Dermis blood vessel endothelial cell (primary cell): ENCODE results near the gene APP. TPM values are rescaled to one million over a fixed set of nuclear protein-coding genes. Genes with fewer than 3 reads are reported as not detected.
"Not testable (repeated sequence)": the region's sequence is repeated elsewhere in the genome, so short reads cannot be mapped to it uniquely, and the experiment has no call there.

Source experiments
- DNase-seq: peaks from one replicate; pipeline ENCODE4 v3.0.0; 2010
- total RNA-seq: library from RNA; depleted of rRNA; stranded (reverse); fragments of >200 nt; gene quantifications from 2 replicates; pipeline ENCODE4 v1.2.3, GENCODE V29; 2014

APP gene
- total RNA-seq, 1 donor from 2014 or later, result 1,370 TPM

GRCh38 chr21:26060335-26061115 is 110.0 kb downstream of the APP start:
- no peak for DNase-seq

- DNase-seq, result no peak
Observed at GRCh38 chr21:26057477-26058170, 112.9 kb downstream of the APP start.

DNA sequence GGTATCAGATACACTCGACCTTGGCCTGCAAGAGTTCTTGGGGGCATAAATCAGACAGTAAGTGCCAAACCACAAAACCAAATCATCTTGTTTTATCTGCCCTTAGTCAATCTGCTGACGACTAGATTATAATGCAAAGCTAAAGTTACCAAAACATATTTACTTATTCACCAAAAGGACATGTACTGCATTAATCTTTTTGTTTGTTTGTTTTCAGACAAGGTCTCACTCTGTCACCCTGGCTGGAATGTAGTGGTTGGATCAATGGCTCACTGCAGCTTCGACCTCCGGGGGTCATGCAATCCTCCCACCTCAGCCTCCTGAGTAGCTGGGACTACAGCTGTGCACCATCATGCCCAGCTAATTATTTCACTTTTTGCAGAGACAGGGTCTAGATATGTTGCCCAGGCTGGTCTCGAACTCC is 114.7 kb downstream of the APP start:
- no peak for DNase-seq

DNA sequence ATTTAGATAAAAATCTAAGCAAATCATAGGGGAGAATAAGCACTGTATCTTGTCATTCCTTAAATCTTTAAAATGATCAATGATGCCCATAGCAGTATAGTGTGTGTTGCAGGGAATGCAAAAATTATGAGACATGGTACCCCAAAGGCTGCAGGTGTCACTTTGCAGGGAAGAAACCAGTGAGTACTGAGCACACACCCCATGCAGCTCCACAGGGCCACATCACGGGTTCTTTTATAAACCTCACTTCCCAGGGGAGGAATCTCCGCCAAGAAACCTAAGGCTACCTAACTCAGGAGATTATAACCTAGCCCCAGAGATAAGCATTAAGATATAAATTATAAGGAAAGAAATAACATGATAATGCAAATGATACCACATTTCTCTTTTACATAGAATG is 115.6 kb downstream of the APP start:
- DNase-seq, result no peak

DNA sequence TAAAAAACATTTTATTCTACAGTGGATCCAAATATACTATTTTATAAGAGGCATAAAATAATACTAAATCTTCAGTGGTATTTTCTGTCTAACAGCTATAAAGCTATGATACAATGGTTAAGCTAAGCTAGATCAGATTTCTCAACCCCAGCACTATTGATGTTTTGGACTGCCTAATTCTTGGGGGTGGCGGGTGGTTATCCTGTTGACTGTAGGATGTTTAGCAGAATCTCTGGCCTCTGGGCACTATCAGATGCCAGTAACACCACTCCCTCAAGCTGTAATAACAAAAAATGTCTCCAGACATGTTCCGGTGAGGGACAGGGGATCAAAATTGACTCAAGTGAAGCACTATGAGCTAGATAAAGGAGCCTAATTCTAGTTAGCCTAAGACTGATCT is 118.5 kb downstream of the APP start:
- DNase-seq, result no peak

DNA sequence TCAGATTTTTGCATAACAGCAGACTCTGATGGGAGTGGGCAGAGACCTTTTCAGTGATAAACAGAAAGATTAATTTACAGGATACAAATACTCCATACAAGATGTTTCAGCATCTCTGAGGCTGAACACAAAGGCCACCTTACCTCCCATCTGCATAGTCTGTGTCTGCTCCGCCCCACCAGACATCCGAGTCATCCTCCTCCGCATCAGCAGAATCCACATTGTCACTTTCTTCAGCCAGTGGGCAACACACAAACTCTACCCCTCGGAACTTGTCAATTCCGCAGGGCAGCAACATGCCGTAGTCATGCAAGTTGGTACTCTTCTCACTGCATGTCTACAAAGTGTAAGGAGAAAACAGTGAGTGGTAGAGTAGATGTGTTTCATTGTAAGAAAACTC is 119.7 kb downstream of the APP start:
- DNase-seq, result no peak

- no peak for DNase-seq
Observed at GRCh38 chr21:26049803-26050202, 120.8 kb downstream of the APP start.

- no peak for DNase-seq
Observed at GRCh38 chr21:26047279-26047967, 123.1 kb downstream of the APP start.

DNA sequence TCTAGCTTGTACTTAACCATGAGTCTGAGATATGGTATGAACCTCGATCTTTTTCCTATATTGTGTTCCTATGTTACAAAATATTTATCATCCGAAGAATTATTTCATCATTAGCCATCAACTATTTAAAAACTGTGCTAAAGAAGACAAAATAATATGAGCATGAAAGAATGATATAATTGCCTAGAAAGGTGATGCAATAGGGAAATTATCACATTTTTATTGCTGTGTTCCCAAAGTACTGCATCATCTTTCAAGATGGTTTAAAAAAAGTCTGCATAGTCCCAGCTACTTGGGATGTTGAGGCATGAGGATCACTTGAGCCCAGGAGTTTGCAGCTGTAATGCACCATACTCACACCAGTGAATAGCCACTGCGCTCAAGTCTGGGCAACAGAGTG is 126.7 kb downstream of the APP start:
- DNase-seq, result no peak

- DNase-seq, result no peak
Observed at GRCh38 chr21:26042181-26042876, 128.2 kb downstream of the APP start.

DNA sequence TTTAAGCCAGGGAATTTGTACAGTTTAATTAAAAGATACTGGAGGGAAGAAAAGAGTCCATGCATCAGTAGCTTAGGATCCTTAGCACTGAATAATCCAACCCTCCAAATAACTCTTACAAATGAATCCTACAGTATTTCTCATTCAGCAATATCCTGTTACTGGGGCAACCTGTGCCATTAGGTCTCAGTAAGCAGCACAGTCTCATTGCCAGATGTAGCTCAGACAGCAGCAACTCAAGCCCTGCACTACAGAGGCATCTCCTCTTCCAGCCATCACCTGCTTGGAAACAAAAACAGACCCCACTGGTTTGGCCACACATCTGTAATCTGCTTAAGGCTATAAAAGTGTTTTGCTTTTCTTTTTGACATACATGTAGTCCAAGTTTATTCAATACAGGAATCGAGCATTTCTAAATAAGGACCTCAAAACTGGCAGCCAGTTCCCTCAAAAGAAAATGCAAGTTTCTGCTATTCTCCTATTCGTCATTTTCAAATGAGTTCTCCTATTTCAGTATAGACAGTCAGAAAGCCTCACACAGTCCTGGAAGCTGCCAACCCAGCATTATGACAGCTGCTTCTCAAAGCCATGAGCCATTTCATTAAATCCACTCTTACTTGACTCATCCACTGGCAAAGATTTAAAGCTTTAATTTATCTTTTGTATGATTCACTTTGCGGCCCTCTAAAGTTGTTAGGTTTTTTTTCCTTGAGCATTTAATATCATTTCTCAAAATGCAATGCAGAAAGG is 129.0 kb downstream of the APP start:
- DNase-seq, result no peak

GRCh38 chr21:26036916-26037315 is 133.7 kb downstream of the APP start:
- DNase-seq, result no peak

DNA sequence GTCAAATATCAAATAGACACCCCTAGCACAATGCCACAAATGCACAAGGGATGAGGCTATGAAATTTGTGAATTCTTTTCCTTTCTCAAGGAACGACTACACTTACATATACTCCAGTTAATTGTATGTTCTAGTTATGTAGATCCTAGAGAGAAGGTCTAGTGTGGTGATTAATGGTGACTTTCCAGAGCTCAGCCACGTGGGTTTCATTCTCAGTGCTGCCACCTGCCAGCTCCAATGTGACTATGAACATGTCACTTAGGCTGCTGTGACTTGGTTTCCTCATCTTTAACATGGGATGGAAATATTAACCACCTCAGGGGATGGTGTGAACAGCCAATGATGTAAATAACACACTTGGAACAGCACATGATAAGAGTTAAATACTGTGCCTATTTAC is 138.3 kb downstream of the APP start:
- peak; percentile 32 for DNase-seq

- DNase-seq, result no peak
Observed at GRCh38 chr21:26028183-26028582, 142.4 kb downstream of the APP start.

GRCh38 chr21:26027696-26028095 is 142.9 kb downstream of the APP start:
- DNase-seq, result no peak

GRCh38 chr21:26025536-26026512 is 144.7 kb downstream of the APP start:
- DNase-seq, result no peak

GRCh38 chr21:26023406-26023805 is 147.2 kb downstream of the APP start:
- DNase-seq, result not testable (repeated sequence)

DNA sequence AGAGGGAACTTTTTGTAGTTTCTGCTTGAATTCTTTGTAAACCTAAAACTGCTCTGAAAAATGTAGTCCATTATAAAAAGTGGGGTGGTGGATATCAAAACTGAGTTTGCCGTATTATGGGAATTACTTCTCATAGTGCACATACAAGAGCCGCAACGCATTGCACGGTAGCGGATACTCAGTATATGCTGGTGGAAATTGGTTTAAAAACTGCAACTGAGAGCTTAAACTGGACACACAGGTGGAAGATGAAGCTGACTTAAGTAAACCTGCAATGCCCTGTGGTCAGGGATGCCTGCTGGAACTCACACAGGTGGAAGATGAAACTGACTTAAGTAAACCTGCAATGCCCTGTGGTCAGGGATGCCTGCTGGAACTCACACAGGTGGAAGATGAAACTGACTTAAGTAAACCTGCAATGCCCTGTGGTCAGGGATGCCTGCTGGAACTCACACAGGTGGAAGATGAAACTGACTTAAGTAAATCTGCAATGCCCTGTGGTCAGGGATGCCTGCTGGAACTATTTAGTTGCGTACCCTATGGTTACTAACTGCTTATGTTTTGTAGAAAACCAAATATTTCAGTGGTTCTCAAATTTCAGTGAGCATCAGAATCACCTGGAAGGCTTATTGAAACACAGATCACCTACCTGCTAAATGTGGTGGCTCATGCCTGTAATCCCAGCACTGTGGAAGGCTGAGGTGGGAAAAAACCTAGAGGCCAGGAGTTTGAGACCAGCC is 147.8 kb downstream of the APP start:
- not testable (repeated sequence) for DNase-seq

DNA sequence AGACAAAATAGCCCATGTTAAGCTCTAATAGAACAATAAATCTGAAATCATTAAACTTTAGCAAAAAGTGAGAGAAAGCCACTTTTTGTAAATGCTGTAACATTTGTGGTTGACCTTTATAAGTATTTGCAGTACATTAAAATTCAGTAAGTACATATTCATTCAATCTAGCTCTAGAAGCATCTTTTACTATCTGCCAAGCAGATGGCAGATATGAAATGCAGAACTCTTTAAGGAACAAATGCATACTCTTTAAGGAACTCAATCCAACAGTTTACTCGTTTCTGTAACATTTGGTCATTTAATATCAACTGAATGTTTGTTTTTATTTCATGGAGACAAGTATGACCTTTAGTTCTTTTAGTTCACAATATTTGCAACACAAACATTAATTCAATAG is 150.1 kb downstream of the APP start:
- no peak for DNase-seq

DNA sequence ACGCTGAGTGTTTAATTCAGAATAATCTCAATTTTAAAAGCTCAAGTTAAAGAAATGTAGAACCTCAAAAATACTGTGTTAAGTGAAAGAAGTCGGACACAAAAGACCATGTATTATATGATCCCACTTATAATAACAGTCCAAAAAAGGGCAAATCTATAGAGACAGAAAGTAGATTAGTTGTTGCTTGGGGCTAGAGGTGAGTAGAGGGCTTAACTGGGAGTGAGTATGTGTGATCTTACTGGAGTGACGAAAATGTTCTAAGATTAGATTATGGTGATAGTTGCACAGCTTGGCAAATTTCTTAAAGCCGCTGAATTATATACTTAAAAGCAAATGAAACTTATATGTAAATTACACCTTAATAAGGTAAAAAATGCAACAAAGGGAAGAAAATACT is 150.5 kb downstream of the APP start:
- no peak for DNase-seq
